LNCAP (cell line): Measurements from ENCODE around the gene PIGO.

ENCODE experiments used
- TF ChIP-seq, protein P1 (sequence below): fragments of 450-650 bp; IDR thresholded peaks from 2 replicates; pipeline ENCODE4 v1.5.1; 2017; ENCODE audit warnings: mild to moderate bottlenecking

Gene PIGO

DNA sequence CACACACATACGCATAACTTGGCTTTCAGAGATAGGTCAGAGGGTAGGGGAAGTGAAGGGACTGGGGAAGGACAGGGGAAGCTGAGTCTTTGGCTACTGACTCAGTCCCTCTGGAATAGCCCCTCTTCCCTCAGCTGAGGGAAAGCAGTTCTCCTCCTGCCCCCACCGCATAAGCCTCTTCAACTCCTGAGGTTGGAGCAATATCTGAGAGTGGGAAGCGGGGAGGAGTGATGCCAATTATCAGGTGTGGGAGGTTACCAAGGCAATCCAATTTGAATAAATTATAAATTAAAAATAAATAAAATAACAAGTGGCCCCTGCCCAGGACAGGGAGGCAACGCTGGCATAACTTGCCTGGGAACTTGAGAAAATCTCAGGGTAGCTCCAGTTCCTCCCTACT lies 8.2 kb upstream of the PIGO start:
- TF ChIP-seq, protein P1, sequence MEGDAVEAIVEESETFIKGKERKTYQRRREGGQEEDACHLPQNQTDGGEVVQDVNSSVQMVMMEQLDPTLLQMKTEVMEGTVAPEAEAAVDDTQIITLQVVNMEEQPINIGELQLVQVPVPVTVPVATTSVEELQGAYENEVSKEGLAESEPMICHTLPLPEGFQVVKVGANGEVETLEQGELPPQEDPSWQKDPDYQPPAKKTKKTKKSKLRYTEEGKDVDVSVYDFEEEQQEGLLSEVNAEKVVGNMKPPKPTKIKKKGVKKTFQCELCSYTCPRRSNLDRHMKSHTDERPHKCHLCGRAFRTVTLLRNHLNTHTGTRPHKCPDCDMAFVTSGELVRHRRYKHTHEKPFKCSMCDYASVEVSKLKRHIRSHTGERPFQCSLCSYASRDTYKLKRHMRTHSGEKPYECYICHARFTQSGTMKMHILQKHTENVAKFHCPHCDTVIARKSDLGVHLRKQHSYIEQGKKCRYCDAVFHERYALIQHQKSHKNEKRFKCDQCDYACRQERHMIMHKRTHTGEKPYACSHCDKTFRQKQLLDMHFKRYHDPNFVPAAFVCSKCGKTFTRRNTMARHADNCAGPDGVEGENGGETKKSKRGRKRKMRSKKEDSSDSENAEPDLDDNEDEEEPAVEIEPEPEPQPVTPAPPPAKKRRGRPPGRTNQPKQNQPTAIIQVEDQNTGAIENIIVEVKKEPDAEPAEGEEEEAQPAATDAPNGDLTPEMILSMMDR = no peak

DNA sequence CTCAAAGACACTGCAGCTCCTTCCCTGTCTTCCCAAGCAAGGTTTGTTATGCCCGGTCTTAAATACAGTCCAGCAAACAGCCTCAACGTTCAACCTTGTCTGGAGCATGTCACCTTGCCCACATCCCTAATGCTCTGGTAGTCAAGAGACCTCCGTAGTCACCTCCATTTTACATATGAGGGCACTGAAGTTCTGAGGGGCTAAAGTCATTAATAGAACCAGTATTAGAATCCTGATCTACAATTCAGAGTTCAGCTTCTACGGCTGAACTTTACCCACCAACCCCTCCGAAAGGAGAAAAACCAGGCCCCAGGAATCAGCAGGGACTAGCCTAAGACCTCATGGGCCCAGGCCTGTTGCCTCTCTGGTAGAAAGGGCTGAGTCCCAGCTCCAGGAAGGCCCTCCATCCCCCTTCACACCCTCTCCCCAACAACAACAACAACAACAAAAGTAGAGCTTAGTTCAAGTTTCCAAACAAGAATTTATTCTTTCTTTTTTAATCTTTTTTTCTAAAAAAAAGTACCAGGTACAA lies 7.3 kb upstream of the PIGO start:
- TF ChIP-seq, protein P1 = no peak

DNA sequence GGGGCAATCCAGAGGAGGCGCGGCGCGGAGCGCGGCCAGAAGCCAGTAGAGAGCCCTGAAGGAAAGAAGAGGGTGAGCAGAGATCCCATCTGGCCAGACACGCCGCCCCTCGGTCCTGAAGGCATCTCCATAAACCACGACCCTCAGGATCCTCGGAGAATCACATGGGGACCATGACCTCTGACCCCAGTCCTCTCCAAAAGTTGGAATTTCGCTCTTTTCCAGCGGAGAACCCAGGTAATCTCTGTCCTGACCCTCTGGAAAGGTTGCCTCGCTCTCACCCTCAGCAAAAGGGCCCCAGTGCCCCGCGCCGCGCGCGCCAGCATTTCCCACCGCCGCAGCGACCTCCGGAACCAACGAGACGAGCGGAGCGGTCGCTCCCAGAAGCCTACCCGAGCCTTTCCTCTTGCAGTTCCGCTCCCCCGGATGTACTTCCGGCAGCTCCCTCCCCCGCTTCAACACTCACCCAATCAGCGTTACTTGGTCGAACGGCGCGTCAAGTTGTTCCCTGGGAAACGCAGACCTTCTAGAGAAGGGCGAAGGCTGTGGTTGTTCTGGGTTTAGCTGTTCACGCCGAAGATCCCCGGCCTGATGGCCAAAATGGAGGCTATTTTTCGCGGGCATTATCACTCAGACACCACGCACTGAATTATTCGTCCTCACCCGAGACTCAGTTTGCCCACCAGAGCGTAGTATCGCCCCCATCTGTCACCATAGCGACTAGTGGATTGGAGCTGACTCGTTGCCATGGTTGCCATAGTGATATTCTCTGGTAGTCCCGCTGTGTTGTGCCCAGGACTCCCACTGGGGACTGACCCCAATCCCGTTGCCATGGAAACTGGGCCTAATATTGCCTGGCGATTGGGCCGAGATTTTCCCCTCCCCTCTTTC lies 6.6 kb upstream of the PIGO start, which contains the start of gene STOML2:
Gene STOML2, minus strand, starts transcription at position 363 of the 891 bp plus-strand sequence. Its CDS starts 37 bp downstream, at position 326.
- TF ChIP-seq, protein P1 = no peak

DNA sequence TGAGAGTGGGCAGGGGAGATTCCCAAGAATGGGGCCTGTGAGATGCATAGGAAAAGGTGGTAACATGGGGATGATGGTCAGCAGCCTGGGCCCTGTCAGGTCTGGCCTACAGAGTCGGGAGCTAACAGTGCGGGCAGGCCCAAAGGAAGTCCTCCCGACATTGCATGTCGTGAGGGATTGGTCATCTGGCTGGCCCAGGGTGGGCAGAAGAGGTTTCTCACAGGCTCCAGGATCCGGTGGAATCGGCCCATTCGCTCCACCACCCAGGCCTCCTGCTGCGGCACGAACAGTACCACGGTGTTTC lies 6.0 kb upstream of the PIGO start:
- TF ChIP-seq, protein P1 = no peak

DNA sequence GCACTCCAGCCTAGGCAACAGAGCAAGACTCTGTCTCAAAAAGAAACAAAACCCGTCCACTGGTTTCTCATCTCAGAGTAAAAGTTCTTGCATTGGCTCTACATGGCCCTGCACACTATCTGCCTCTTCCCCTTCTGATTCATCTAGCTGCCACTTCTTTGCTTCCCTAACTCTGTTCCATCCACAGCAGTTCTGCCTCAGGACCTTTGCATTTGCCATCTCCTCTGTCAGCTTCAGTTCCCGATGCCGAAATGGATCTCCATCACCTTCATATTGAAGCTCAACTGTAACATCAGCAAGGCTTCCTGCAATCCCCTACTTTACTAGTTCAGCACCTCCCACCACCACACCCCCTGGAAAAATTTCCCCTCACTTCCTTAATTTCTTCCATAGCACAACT lies 1.2 kb upstream of the PIGO start:
- TF ChIP-seq, protein P1 = no peak

DNA sequence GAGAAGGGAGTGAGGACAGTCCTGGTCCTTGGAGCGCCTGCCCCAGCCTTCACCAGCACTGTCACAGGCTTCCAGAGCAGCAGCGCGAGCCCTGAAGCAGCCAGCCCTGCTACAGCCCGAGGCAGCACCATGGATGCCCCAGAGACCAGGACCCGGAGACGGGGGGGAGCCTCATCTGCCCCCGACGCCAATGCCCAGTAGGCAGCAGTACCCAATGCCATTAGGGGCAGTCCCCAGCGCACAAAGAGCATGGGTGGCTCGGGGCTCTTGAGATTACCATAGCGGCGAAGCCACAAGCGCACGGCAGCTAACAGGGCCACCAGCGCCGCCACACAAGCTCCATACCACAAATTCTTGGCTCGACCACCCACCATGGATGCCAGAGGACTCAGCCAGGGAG lies 4.9 kb downstream of the PIGO start:
- TF ChIP-seq, protein P1 = no peak

DNA sequence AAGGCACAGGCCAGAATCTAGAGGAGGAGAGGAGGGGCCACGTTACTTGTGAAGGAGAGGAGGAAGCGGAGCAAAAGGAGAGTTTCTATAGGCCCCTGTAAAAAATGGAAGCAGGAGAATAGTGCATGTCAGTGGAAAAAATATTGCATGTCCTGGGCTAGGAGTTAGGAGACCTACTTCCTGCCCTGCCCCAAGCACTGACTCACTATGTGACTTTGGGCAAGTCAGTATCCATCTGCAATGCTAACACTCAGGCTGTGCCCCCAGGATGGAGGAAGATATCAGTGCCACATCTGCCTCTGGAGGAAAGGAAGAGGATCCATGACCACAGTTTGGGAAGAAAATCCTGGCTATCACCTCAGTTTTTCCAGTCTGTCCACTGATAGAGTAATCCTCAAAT lies 7.0 kb downstream of the PIGO start:
- TF ChIP-seq, protein P1 = no peak
